GM19099 (cell line): Measurements from ENCODE around the gene SLAIN1.

ENCODE experiments used
- POLR2A ChIP-seq: IDR thresholded peaks from 3 replicates; pipeline ENCODE4 v1.6.1; 2011; ENCODE audit warnings: low read depth; ENCODE audit not compliant: insufficient read length; ENCODE audit errors: extremely low read depth

Gene SLAIN1

GRCh38 chr13:77697217-77698103 is at the start of gene SLAIN1:
SLAIN1 (plus strand) TSS chr13:77697687; CDS start chr13:77697914, 227 bp downstream.
- peak; percentile 82 for TF ChIP-seq POLR2A

GRCh38 chr13:77650409-77650808 is 47.1 kb upstream of the SLAIN1 start:
- no peak for TF ChIP-seq POLR2A

- TF ChIP-seq POLR2A, result no peak
Observed at GRCh38 chr13:77653301-77653700, 44.2 kb upstream of the SLAIN1 start.

GRCh38 chr13:77660841-77661250 is 36.6 kb upstream of the SLAIN1 start:
- TF ChIP-seq POLR2A, result no peak

GRCh38 chr13:77674852-77675251 is 22.6 kb upstream of the SLAIN1 start:
- no peak for TF ChIP-seq POLR2A

- no peak for TF ChIP-seq POLR2A
Observed at GRCh38 chr13:77678691-77679235, 18.7 kb upstream of the SLAIN1 start.

GRCh38 chr13:77687799-77688198 is 9.7 kb upstream of the SLAIN1 start:
- no peak for TF ChIP-seq POLR2A

- TF ChIP-seq POLR2A, result no peak
Observed at GRCh38 chr13:77691871-77692270, 5.6 kb upstream of the SLAIN1 start.

- no peak for TF ChIP-seq POLR2A
Observed at GRCh38 chr13:77692746-77693448, 4.6 kb upstream of the SLAIN1 start.

- no peak for TF ChIP-seq POLR2A
Observed at GRCh38 chr13:77693449-77693940, 4.0 kb upstream of the SLAIN1 start.

- no peak for TF ChIP-seq POLR2A
Observed at GRCh38 chr13:77696006-77696878, 1.2 kb upstream of the SLAIN1 start.

GRCh38 chr13:77696879-77697216 is 639 bp upstream of the SLAIN1 start:
- no peak for TF ChIP-seq POLR2A

GRCh38 chr13:77698201-77699058 is 943 bp downstream of the SLAIN1 start:
- peak; percentile 18 for TF ChIP-seq POLR2A

GRCh38 chr13:77699059-77699680 is 1.7 kb downstream of the SLAIN1 start:
- TF ChIP-seq POLR2A, result no peak

- TF ChIP-seq POLR2A, result no peak
Observed at GRCh38 chr13:77701305-77701704, 3.8 kb downstream of the SLAIN1 start.
